Trophoblast cell (in vitro differentiated cells and primary cell): Measurements from ENCODE around the gene ZNF276.

ENCODE experiments used
- DNase-seq, 2 donors: peaks; one replicate each; pipeline ENCODE4 v3.0.0-alpha.2; 2016
- H2AFZ ChIP-seq: 2 replicates; pipeline ENCODE4 v1.6.1; 2013; ENCODE audit warnings: low read length, moderate library complexity, mild to moderate bottlenecking; ENCODE audit not compliant: insufficient read depth, poor library complexity
- H2AK5ac ChIP-seq: 2 replicates; pipeline ENCODE4 v1.6.1; 2013; ENCODE audit warnings: mild to moderate bottlenecking, low read length
- H2BK120ac ChIP-seq: 2 replicates; pipeline ENCODE4 v1.6.1; 2013; ENCODE audit warnings: low read length, mild to moderate bottlenecking, moderate library complexity; ENCODE audit not compliant: insufficient read depth, poor library complexity
- H2BK12ac ChIP-seq: 2 replicates; pipeline ENCODE4 v1.6.1; 2013; ENCODE audit warnings: mild to moderate bottlenecking, low read length, moderate library complexity
- H2BK5ac ChIP-seq: 2 replicates; pipeline ENCODE4 v1.6.1; 2013; ENCODE audit warnings: low read length, low read depth, moderate library complexity, mild to moderate bottlenecking; ENCODE audit not compliant: poor library complexity
- H3K14ac ChIP-seq: 2 replicates; pipeline ENCODE4 v1.6.1; 2013; ENCODE audit warnings: mild to moderate bottlenecking, low read length
- H3K18ac ChIP-seq: 2 replicates; pipeline ENCODE4 v1.6.1; 2013; ENCODE audit warnings: mild to moderate bottlenecking, low read length
- H3K23ac ChIP-seq: 2 replicates; pipeline ENCODE4 v1.6.1; 2013; ENCODE audit warnings: low read length
- H3K27ac ChIP-seq: 2 replicates; pipeline ENCODE4 v1.5.1; 2013; ENCODE audit warnings: low read depth, mild to moderate bottlenecking, inconsistent platforms, low read length, moderate library complexity
- H3K27me3 ChIP-seq: 2 replicates; pipeline ENCODE4 v1.6.1; 2013; ENCODE audit warnings: inconsistent platforms, mild to moderate bottlenecking, low read length, moderate library complexity; ENCODE audit not compliant: insufficient read depth
- H3K36me3 ChIP-seq, 2 experiments: 1 replicate in 1 of 2; 2 replicates in 1 of 2; pipeline ENCODE4 v1.6.1; 2013; ENCODE audit warnings: low read length in 2 of 2, mild to moderate bottlenecking in 2 of 2, moderate library complexity in 1 of 2; ENCODE audit not compliant: insufficient read depth in 2 of 2, control insufficient read depth in 1 of 2
- H3K4ac ChIP-seq: 2 replicates; pipeline ENCODE4 v1.6.1; 2013; ENCODE audit warnings: low read depth, mild to moderate bottlenecking, low read length, moderate library complexity
- H3K4me1 ChIP-seq, 2 experiments: 1 replicate in 1 of 2; 2 replicates in 1 of 2; pipeline ENCODE4 v1.6.1; 2013; ENCODE audit warnings: low read length in 2 of 2, mild to moderate bottlenecking in 2 of 2, moderate library complexity in 1 of 2; ENCODE audit not compliant: insufficient read depth in 2 of 2, control insufficient read depth in 1 of 2
- H3K4me2 ChIP-seq: 2 replicates; pipeline ENCODE4 v1.6.1; 2013; ENCODE audit warnings: inconsistent platforms, mild to moderate bottlenecking, low read length, moderate library complexity
- H3K4me3 ChIP-seq: 2 replicates; pipeline ENCODE4 v1.5.1; 2013; ENCODE audit warnings: mild to moderate bottlenecking, low read depth, low read length, inconsistent platforms
- H3K79me1 ChIP-seq: one replicate; pipeline ENCODE4 v1.6.1; 2013; ENCODE audit warnings: low read length
- H3K79me2 ChIP-seq: 2 replicates; pipeline ENCODE4 v1.6.1; 2013; ENCODE audit warnings: low read length, mild to moderate bottlenecking; ENCODE audit not compliant: control insufficient read depth, insufficient read depth, poor library complexity
- H3K9ac ChIP-seq: 2 replicates; pipeline ENCODE4 v1.6.1; 2013; ENCODE audit warnings: mild to moderate bottlenecking, low read length
- H3K9me3 ChIP-seq: 2 replicates; pipeline ENCODE4 v1.6.1; 2013; ENCODE audit warnings: low read depth, mild to moderate bottlenecking, control low read depth, inconsistent platforms, low read length; ENCODE audit not compliant: insufficient read depth
- H4K12ac ChIP-seq: 2 replicates; pipeline ENCODE4 v1.6.1; 2013; ENCODE audit warnings: low read depth, mild to moderate bottlenecking, low read length, moderate library complexity
- H4K8ac ChIP-seq: 2 replicates; pipeline ENCODE4 v1.6.1; 2013; ENCODE audit warnings: low read depth, mild to moderate bottlenecking, low read length, moderate library complexity
- H4K91ac ChIP-seq: one replicate; pipeline ENCODE4 v1.6.1; 2013; ENCODE audit warnings: low read depth, mild to moderate bottlenecking, low read length, moderate library complexity
- WGBS: extraction: QIAGEN DNeasy Blood & Tissue Kit; methylation state at CpG from one replicate; pipeline ENCODE4 v1.1.7; 2013; ENCODE audit warnings: missing lambda C conversion rate; ENCODE audit not compliant: insufficient read length, insufficient coverage; ENCODE audit errors: extremely low coverage; 5-methylcytosine and 5-hydroxymethylcytosine counted together

The ZNF276 gene

GRCh38 chr16:89727406-89728120 is 6.2 kb downstream of the ZNF276 start:
- no peaks in the 10 kb centered on the region for H3K79me2 ChIP-seq
- H3K36me3 ChIP-seq: peaks cover 58 to 62% of the 10 kb centered on the region in 2 experiments
- H3K27ac ChIP-seq: no peak overlapping the region
- H3K79me1 ChIP-seq: no peaks in the 10 kb centered on the region
- H3K4me2 ChIP-seq: no peak overlapping the region
- H3K4me1 ChIP-seq: peaks cover under 1 to 5% of the 10 kb centered on the region in 2 experiments
- no peaks in the 10 kb centered on the region for H3K27me3 ChIP-seq
- H3K4me3 ChIP-seq: no peak overlapping the region
- H4K91ac ChIP-seq: no peak overlapping the region
- H2BK120ac ChIP-seq: no peak overlapping the region
- no CpG with 5 or more reads among the region's 17 CpGs for WGBS
- no peak overlapping the region for H4K8ac ChIP-seq
- H3K18ac ChIP-seq: no peak overlapping the region
- H4K12ac ChIP-seq: no peak overlapping the region
- H2BK12ac ChIP-seq: no peak overlapping the region
- H2BK5ac ChIP-seq: no peak overlapping the region
- no peak overlapping the region for H3K9ac ChIP-seq
- no peak overlapping the region for H3K23ac ChIP-seq
- no peak overlapping the region for H2AFZ ChIP-seq
- no peak overlapping the region for H2AK5ac ChIP-seq
- no peak overlapping the region for H3K4ac ChIP-seq
- H3K14ac ChIP-seq: no peak overlapping the region
- no peak for DNase-seq
- peaks cover 7% of the 10 kb centered on the region for H3K9me3 ChIP-seq

DNA sequence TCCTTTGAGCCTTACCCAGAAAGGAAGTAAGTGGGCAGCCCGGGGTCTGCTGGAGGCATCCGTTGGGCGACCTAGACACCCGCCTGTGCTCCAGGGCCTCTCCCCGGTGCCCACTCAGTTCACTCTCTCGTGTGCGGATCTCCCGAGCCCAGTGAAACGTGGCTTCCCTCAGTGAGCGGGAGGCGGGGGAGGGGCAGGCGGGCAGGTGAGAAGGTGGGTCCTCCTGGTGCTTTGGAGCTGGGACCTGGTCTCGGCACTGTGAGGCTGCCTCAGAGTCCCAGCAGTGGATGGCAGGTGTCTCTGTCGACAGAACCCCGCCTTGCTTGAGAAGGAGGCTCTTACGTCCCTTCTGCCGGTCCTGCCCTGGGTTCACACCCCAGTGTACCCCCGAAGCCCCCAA is 8.0 kb downstream of the ZNF276 start:
- Histone ChIP-seq H3K4me3 (no peak overlapping the region), H3K14ac (no peak overlapping the region), H3K27ac (no peak overlapping the region), H4K12ac (no peak overlapping the region), H3K79me2 (no peaks in the 10 kb centered on the region), H3K4me1 (no peaks in the 10 kb centered on the region), H2BK5ac (no peak overlapping the region), H3K18ac (no peak overlapping the region), H4K8ac (no peak overlapping the region), H3K79me1 (no peaks in the 10 kb centered on the region), H3K4ac (no peak overlapping the region), H3K4me2 (no peak overlapping the region), H2BK12ac (no peak overlapping the region), H3K23ac (no peak overlapping the region), H2AFZ (no peak overlapping the region), H3K9me3 (peaks cover 4% of the 10 kb centered on the region), H3K27me3 (no peaks in the 10 kb centered on the region), H3K9ac (no peak overlapping the region), H2AK5ac (no peak overlapping the region), H3K36me3 (peaks cover 55 to 60% of the 10 kb centered on the region in 2 experiments), H4K91ac (no peak overlapping the region), H2BK120ac (no peak overlapping the region)
- no CpG with 5 or more reads among the region's 18 CpGs for WGBS
- no peak for DNase-seq

GRCh38 chr16:89729863-89730593 is 8.7 kb downstream of the ZNF276 start:
- H3K79me2 ChIP-seq: no peaks in the 10 kb centered on the region
- no peak overlapping the region for H3K9ac ChIP-seq
- no peaks in the 10 kb centered on the region for H3K79me1 ChIP-seq
- no peak overlapping the region for H3K14ac ChIP-seq
- DNase-seq: no peak
- no peak overlapping the region for H4K91ac ChIP-seq
- H3K18ac ChIP-seq: no peak overlapping the region
- H2BK120ac ChIP-seq: no peak overlapping the region
- no peak overlapping the region for H2BK5ac ChIP-seq
- no peak overlapping the region for H2AFZ ChIP-seq
- no peak overlapping the region for H2AK5ac ChIP-seq
- H3K4me3 ChIP-seq: no peak overlapping the region
- no peak overlapping the region for H3K27ac ChIP-seq
- H3K23ac ChIP-seq: no peak overlapping the region
- H3K4me2 ChIP-seq: no peak overlapping the region
- no peaks in the 10 kb centered on the region for H3K4me1 ChIP-seq
- no peak overlapping the region for H2BK12ac ChIP-seq
- no peak overlapping the region for H4K8ac ChIP-seq
- no CpG with 5 or more reads among the region's 14 CpGs for WGBS
- no peak overlapping the region for H3K4ac ChIP-seq
- H4K12ac ChIP-seq: no peak overlapping the region
- H3K36me3 ChIP-seq: peaks cover 59 to 63% of the 10 kb centered on the region in 2 experiments
- H3K27me3 ChIP-seq: no peaks in the 10 kb centered on the region
- H3K9me3 ChIP-seq: peaks cover 4% of the 10 kb centered on the region

GRCh38 chr16:89730610-89731234 is 9.4 kb downstream of the ZNF276 start:
- no peak overlapping the region for H3K9ac ChIP-seq
- peaks cover 64 to 65% of the 10 kb centered on the region in 2 experiments for H3K36me3 ChIP-seq
- DNase-seq: no peak
- no peak overlapping the region for H4K12ac ChIP-seq
- no peak overlapping the region for H2AK5ac ChIP-seq
- no peaks in the 10 kb centered on the region for H3K4me1 ChIP-seq
- no peak overlapping the region for H3K4ac ChIP-seq
- H3K23ac ChIP-seq: no peak overlapping the region
- H3K18ac ChIP-seq: no peak overlapping the region
- no peak overlapping the region for H3K14ac ChIP-seq
- no peak overlapping the region for H4K8ac ChIP-seq
- no peak overlapping the region for H3K4me3 ChIP-seq
- H3K79me1 ChIP-seq: no peaks in the 10 kb centered on the region
- peaks cover 4% of the 10 kb centered on the region for H3K9me3 ChIP-seq
- no peak overlapping the region for H4K91ac ChIP-seq
- H2BK5ac ChIP-seq: no peak overlapping the region
- no peak overlapping the region for H2BK12ac ChIP-seq
- no CpG with 5 or more reads among the region's 22 CpGs for WGBS
- H2BK120ac ChIP-seq: no peak overlapping the region
- H3K27ac ChIP-seq: no peak overlapping the region
- no peak overlapping the region for H3K4me2 ChIP-seq
- no peaks in the 10 kb centered on the region for H3K27me3 ChIP-seq
- H2AFZ ChIP-seq: no peak overlapping the region
- H3K79me2 ChIP-seq: no peaks in the 10 kb centered on the region
